ENCODE results near the gene ABTB1.
"Not testable (repeated sequence)": the region's sequence is repeated elsewhere in the genome, so short reads cannot be mapped to it uniquely, and the experiment has no call there.

The ABTB1 gene

GRCh38 chr3:127654374-127654773 is 18.4 kb upstream of the ABTB1 start:
- Histone ChIP-seq H2AFZ (ENCODE audit: low read length) (no peak overlapping the region), H3K27me3 (ENCODE audit: insufficient read depth, low read length) (no peaks in the 10 kb centered on the region), H3K4me3 (ENCODE audit: low read depth, low read length, poor library complexity, severe bottlenecking) (no peak overlapping the region)

GRCh38 chr3:127654993-127655392 is 17.8 kb upstream of the ABTB1 start:
- not testable (repeated sequence) for H3K9ac ChIP-seq (ENCODE audit: low read length); H4K20me1 ChIP-seq (ENCODE audit: insufficient read depth, low read length); H3K4me2 ChIP-seq (ENCODE audit: low read length); H3K4me3 ChIP-seq (ENCODE audit: low read depth, low read length, poor library complexity, severe bottlenecking); H3F3A ChIP-seq (ENCODE audit: insufficient read depth, low read length); H3K27me3 ChIP-seq (ENCODE audit: insufficient read depth, low read length); H3K9me2 ChIP-seq (ENCODE audit: low read depth, low read length); H2AFZ ChIP-seq (ENCODE audit: low read length); H3K9me3 ChIP-seq (ENCODE audit: low read length); H3K4me1 ChIP-seq (ENCODE audit: insufficient read depth, low read length, severe bottlenecking); H3K27ac ChIP-seq (ENCODE audit: low read depth, low read length, poor library complexity, severe bottlenecking); H3K79me2 ChIP-seq (ENCODE audit: insufficient read depth, low read length); H3K36me3 ChIP-seq (ENCODE audit: insufficient read depth, low read length)

More at GRCh38 chr3:127654374-127654773, 18.4 kb upstream of the ABTB1 start:
- no peak overlapping the region for H3K4me2 ChIP-seq (ENCODE audit: low read length)
- H3F3A ChIP-seq (ENCODE audit: insufficient read depth, low read length), result no peaks in the 10 kb centered on the region
- no peaks in the 10 kb centered on the region for H3K9me3 ChIP-seq (ENCODE audit: low read length)
- H3K79me2 ChIP-seq (ENCODE audit: insufficient read depth, low read length), result no peaks in the 10 kb centered on the region
- no peak for TF ChIP-seq EZH2 (IDR thresholded peaks at IDR 0.05; ENCODE audit: borderline replicate concordance, low read length)
- no peak for TF ChIP-seq CTCF (IDR thresholded peaks at IDR 0.05; ENCODE audit: low read length)
- H3K27ac ChIP-seq (ENCODE audit: low read depth, low read length, poor library complexity, severe bottlenecking), result no peak overlapping the region
- no peaks in the 10 kb centered on the region for H4K20me1 ChIP-seq (ENCODE audit: insufficient read depth, low read length)
- H3K4me1 ChIP-seq (ENCODE audit: insufficient read depth, low read length, severe bottlenecking), result no peaks in the 10 kb centered on the region
- H3K36me3 ChIP-seq (ENCODE audit: insufficient read depth, low read length), result no peaks in the 10 kb centered on the region
- no peaks in the 10 kb centered on the region for H3K9me2 ChIP-seq (ENCODE audit: low read depth, low read length)
- H3K9ac ChIP-seq (ENCODE audit: low read length), result no peak overlapping the region

GRCh38 chr3:127655641-127656040 is 17.1 kb upstream of the ABTB1 start:
- no peak overlapping the region for H3K27ac ChIP-seq (ENCODE audit: low read depth, low read length, poor library complexity, severe bottlenecking)
- H3K36me3 ChIP-seq (ENCODE audit: insufficient read depth, low read length), result 0 out of 2 replicates have a peak, but pooled peaks cover 4% of the 10 kb centered on the region
- no peak overlapping the region for H3K4me3 ChIP-seq (ENCODE audit: low read depth, low read length, poor library complexity, severe bottlenecking)
- H3K9ac ChIP-seq (ENCODE audit: low read length), result no peak overlapping the region
- no peaks in the 10 kb centered on the region for H3K79me2 ChIP-seq (ENCODE audit: insufficient read depth, low read length)
- TF ChIP-seq EZH2 (IDR thresholded peaks at IDR 0.05; ENCODE audit: borderline replicate concordance, low read length), result no peak
- TF ChIP-seq CTCF (IDR thresholded peaks at IDR 0.05; ENCODE audit: low read length), result no peak
- H3F3A ChIP-seq (ENCODE audit: insufficient read depth, low read length), result no peaks in the 10 kb centered on the region
- H2AFZ ChIP-seq (ENCODE audit: low read length), result no peak overlapping the region
- H3K27me3 ChIP-seq (ENCODE audit: insufficient read depth, low read length), result no peaks in the 10 kb centered on the region
- H3K9me2 ChIP-seq (ENCODE audit: low read depth, low read length), result no peaks in the 10 kb centered on the region
- no peaks in the 10 kb centered on the region for H3K4me1 ChIP-seq (ENCODE audit: insufficient read depth, low read length, severe bottlenecking)
- H3K9me3 ChIP-seq (ENCODE audit: low read length), result no peaks in the 10 kb centered on the region
- H3K4me2 ChIP-seq (ENCODE audit: low read length), result no peak overlapping the region
- no peaks in the 10 kb centered on the region for H4K20me1 ChIP-seq (ENCODE audit: insufficient read depth, low read length)

GRCh38 chr3:127656906-127657305 is 15.8 kb upstream of the ABTB1 start:
- Histone ChIP-seq H3K9me2 (ENCODE audit: low read depth, low read length) (no peaks in the 10 kb centered on the region), H3K36me3 (ENCODE audit: insufficient read depth, low read length) (peaks cover 12% of the 10 kb centered on the region; the same call in 1 of the 2 replicates), H3K9me3 (ENCODE audit: low read length) (no peaks in the 10 kb centered on the region), H3K4me1 (ENCODE audit: insufficient read depth, low read length, severe bottlenecking) (no peaks in the 10 kb centered on the region), H3K79me2 (ENCODE audit: insufficient read depth, low read length) (no peaks in the 10 kb centered on the region), H4K20me1 (ENCODE audit: insufficient read depth, low read length) (no peaks in the 10 kb centered on the region), H2AFZ (ENCODE audit: low read length) (no peak overlapping the region), H3F3A (ENCODE audit: insufficient read depth, low read length) (no peaks in the 10 kb centered on the region), H3K27ac (ENCODE audit: low read depth, low read length, poor library complexity, severe bottlenecking) (no peak overlapping the region), H3K4me2 (ENCODE audit: low read length) (no peak overlapping the region), H3K27me3 (ENCODE audit: insufficient read depth, low read length) (no peaks in the 10 kb centered on the region), H3K9ac (ENCODE audit: low read length) (no peak overlapping the region), H3K4me3 (ENCODE audit: low read depth, low read length, poor library complexity, severe bottlenecking) (no peak overlapping the region)
- TF ChIP-seq CTCF (IDR thresholded peaks at IDR 0.05; ENCODE audit: low read length), result no peak
- no peak for TF ChIP-seq EZH2 (IDR thresholded peaks at IDR 0.05; ENCODE audit: borderline replicate concordance, low read length)
